ENCODE results near the gene KCNAB1. TPM values are rescaled to one million over a fixed set of nuclear protein-coding genes. Genes with fewer than 3 reads are reported as not detected.

The KCNAB1 gene
- total RNA-seq, 4 donors from 2014 or later = 1.6 to 2.9 (median 2.3) TPM

DNA sequence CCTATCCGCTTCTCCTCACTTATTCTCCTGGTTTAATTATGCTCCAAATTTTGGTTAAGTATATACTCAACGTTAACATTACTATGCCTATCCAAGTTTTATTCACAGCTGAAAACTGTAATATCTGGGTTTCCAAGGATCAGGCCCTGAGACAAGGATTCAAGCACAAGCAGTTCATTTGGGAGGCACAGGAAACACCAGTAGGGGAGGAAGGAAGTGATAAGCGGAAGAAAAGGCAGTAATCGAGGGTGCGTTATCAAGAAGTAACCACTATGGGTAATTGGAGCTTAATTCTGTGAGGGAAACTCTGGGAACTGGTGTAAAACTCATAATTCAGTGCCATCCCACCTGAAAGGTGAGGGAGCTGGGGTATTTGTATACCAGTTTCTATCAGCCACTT, 120.3 kb downstream of the KCNAB1 start:
- no peak overlapping the region for H3K4me3 ChIP-seq (ENCODE audit: low read depth, poor library complexity, severe bottlenecking)
- WGBS, 2 donors = 82 to 89% methylated on average over 5 of the region's 5 CpGs
- TF ChIP-seq POLR2A (IDR thresholded peaks at IDR 0.05) = no peak
- no peak for TF ChIP-seq CTCF (IDR thresholded peaks at IDR 0.05)
- DNase-seq (ENCODE audit: low spot score in 2 of 2) = no peak
- intact Hi-C loops (cut with DNase I; ENCODE audit: low total_unique reads) = loop anchor here (2.0 kb wide), 1 partner anchor 46 kb away; no protein-coding TSS in a partner anchor

DNA sequence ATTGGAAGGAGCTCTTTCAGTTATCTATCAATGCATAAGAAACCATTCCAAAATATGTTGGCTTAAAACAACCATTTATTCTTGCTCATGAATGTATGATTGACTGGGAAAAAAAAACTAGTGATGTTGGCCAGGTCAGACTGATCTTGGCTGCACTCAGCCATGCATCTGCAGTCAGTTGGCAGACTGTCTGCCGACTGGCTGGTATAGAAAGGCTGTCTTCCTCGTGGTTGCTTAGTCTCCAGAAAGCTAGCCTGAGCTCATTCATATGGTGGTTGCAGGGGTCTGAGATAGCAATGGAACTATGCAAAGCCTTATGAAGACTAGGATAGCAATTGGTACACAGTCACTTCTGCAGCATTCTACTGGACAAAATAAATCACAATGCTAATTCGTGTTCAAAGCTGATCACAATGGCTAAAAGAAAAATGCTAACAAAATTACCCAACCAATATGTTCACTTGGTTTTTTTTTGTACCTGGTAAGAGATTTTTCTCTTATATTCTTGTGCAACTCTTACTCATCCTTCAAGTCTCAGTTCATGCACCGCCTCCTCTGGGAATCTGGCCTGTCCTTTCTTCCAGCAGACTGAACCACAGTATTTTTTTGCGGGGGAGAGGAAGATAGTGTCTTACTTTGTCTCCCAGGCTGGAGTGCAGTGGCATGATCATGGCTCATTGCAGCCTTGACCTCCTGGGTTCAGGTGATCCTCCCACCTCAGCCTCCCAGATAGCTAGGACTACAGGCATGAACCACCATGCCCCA, 126.8 kb downstream of the KCNAB1 start:
- WGBS, 2 donors = 57 to 58% methylated on average over 5 of the region's 5 CpGs

DNA sequence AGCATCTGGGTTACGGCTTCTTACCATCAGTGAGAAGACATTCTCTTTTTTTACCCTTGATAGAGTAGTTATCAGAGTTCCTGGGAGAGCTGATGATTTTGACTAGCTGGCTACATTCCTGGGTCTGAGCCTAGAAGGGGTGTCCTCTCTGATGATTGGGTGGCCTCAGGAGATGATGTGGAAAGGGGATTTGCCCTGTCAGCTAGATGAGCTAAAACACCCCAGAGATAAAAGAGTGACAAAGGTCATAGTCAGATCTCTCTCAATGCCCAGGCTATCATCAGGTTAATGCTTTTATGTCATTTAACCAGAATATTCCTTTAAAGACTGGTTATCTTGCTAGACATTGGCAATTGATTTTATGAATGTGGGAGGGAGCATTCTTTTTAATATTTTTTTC, 130.2 kb downstream of the KCNAB1 start:
- TF ChIP-seq POLR2A (IDR thresholded peaks at IDR 0.05) (no peak), CTCF (IDR thresholded peaks at IDR 0.05) (no peak)
- no peak for DNase-seq (ENCODE audit: low spot score in 2 of 2)
- intact Hi-C loops (cut with DNase I; ENCODE audit: low total_unique reads) = no loop called here
- 89 to 92% methylated on average over 1 of the region's 1 CpG for WGBS, 2 donors
- no peak overlapping the region for H3K4me3 ChIP-seq (ENCODE audit: low read depth, poor library complexity, severe bottlenecking)

More for the DNA sequence above, 126.8 kb downstream of the KCNAB1 start:
- intact Hi-C loops (cut with DNase I; ENCODE audit: low total_unique reads) = no loop called here
- DNase-seq (ENCODE audit: low spot score in 2 of 2) = no peak
- TF ChIP-seq CTCF (IDR thresholded peaks at IDR 0.05) (no peak), POLR2A (IDR thresholded peaks at IDR 0.05) (no peak)
- no peak overlapping the region for H3K4me3 ChIP-seq (ENCODE audit: low read depth, poor library complexity, severe bottlenecking)

DNA sequence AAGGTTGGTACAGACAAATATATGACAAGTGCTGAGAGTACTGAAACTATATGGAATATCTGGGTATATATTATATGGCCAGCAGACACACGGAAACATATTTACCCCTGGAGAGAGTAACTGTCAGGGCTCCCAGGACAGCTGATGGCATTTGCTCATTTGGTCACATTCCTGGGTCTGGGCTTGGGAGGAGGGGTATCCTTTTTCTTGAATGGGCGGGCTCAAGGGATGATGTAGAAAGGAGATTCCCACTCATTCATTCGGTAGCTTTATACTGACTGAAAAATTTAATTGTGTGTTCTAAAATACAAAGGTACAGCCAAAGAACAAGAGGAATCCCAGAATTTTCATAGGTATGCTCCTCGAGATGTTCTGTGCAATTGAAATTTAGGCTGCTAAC, 131.0 kb downstream of the KCNAB1 start:
- TF ChIP-seq POLR2A (IDR thresholded peaks at IDR 0.05) = no peak
- TF ChIP-seq CTCF (IDR thresholded peaks at IDR 0.05) = no peak
- 84 to 85% methylated on average over 4 of the region's 4 CpGs for WGBS, 2 donors
- intact Hi-C loops (cut with DNase I; ENCODE audit: low total_unique reads) = no loop called here
- no peak overlapping the region for H3K4me3 ChIP-seq (ENCODE audit: low read depth, poor library complexity, severe bottlenecking)
- no peak for DNase-seq (ENCODE audit: low spot score in 2 of 2)

GRCh38 chr3:156252656-156253055, 132.3 kb downstream of the KCNAB1 start:
- no peak for TF ChIP-seq POLR2A (IDR thresholded peaks at IDR 0.05)
- TF ChIP-seq CTCF (IDR thresholded peaks at IDR 0.05) = no peak
- WGBS, 2 donors = 84 to 87% methylated on average over 3 of the region's 3 CpGs
- DNase-seq (ENCODE audit: low spot score in 2 of 2) = no peak
- intact Hi-C loops (cut with DNase I; ENCODE audit: low total_unique reads) = no loop called here
- no peak overlapping the region for H3K4me3 ChIP-seq (ENCODE audit: low read depth, poor library complexity, severe bottlenecking)

GRCh38 chr3:156253150-156253549, 132.8 kb downstream of the KCNAB1 start:
- intact Hi-C loops (cut with DNase I; ENCODE audit: low total_unique reads) = no loop called here
- TF ChIP-seq POLR2A (IDR thresholded peaks at IDR 0.05) = no peak
- 73 to 77% methylated on average over 1 of the region's 1 CpG for WGBS, 2 donors
- H3K4me3 ChIP-seq (ENCODE audit: low read depth, poor library complexity, severe bottlenecking) = no peak overlapping the region
- no peak for DNase-seq (ENCODE audit: low spot score in 2 of 2)

Measured in lower leg skin (tissue), 4 donors.